GM21367 (cell line): Measurements from ENCODE around the gene MAJIN.

Source experiments
- ATAC-seq: cut with Tn5 transposase; IDR thresholded peaks from one replicate; pipeline ENCODE4 v1.9.1; 2021; ENCODE audit not compliant: unreplicated experiment

The MAJIN gene

DNA sequence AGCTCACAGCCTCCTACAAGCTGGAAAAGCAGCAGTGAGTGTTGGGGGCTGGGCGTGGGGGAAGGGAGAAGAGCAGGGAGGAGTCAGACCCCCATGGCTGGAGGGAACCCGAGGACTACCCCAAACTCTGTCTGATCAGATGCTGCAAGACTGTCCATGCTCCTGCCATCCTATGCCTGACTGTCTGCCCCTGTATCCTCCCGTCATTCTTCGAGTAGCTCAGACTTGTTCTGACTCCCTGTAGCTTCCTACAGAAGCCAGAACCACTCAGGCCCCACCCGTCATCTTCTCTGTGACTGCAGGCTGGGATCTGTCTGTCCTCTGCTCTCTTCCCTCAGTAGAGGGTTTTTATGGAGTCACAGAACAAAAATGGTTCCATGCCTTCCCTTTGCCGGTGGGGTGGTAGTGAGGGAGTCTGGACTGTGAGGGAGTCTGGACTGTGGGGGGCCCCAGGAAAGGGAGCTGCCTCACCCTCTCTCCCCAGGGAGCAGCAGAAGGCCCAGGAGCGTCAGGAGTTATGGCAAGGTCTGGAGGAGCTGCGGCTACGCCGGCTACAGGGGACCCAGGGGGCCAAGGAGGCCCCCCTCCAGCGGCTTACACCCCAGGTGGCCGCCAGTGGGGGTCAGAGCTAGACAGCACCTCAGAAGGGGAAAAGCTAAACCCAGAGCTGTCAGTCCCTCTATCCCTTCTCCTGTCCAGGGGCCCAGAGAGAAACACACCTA, 38.5 kb downstream of the MAJIN start:
- ATAC-seq, result no peak

DNA sequence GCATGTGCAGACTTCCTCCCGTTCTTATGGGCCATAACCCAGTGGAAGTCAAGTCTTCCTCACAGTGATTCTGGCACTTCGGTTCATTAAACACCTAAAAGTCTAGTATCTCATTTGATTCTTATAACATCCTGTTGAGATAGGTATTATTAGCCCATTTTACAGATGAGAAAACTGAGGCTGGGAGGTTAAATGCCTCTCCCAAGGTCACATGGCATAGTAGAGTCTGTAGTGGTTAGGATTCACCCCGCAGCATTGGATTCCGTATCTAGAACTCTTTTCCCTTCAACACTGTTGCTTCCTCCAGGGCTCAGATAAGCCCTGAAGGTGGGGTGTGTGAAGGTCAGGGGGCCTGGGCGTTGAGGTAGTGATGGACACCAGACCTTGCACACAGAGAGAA, 39.6 kb downstream of the MAJIN start:
- no peak for ATAC-seq

DNA sequence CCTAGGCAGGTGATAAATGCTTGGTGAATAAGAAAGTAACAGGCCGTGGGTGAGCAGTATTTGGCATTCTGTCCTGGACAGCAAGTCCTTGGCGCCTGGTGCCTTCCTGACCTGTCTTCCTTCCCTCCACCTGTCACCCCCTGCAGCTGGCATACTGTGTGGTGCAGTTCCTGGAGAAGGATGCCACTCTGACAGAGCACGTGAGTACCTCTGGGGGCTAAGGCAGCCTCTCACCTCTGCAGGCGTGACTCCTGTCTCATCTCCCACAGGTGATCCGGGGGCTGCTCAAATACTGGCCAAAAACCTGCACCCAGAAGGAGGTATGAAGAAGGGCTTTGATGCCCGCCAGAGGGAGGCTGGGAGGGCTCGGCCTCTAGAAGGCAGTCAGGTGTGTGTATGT, 40.6 kb downstream of the MAJIN start:
- no peak for ATAC-seq

DNA sequence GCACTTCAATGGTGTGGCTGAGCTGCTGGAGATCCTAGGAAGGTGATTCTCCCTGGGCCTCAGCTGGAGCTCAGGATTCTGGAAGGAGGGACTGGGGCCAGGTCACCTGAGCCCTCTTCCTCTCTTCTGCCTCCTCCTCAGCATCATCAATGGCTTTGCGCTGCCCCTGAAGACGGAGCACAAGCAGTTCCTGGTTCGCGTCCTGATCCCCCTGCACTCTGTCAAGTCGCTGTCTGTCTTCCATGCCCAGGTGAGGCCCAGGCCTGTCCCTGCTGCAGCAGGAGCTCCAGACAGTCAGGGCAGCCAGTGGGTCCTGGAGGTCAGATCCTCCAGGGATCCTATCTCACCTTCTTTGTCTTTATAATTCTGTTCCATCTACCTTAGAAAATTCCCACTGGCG, 41.6 kb downstream of the MAJIN start:
- ATAC-seq, result no peak

DNA sequence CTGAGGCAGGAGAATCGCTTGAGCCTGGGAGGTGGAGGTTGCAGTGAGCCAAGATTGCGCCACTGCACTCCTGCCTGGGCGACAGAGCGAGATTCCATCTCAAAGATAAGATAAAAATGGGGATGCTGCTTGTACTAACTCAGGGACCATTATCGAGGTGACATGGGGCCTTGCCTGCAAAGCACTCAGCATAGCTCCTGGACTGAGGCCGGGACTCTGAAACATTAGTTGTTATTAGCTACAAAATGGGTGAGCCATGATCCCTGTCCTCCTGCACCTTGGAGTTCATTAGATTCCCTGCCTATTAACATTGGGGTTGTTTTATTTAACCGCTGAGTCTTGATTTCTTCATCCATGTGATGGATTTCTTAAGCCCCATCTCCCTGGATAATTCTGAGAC, 42.3 kb downstream of the MAJIN start:
- no peak for ATAC-seq

DNA sequence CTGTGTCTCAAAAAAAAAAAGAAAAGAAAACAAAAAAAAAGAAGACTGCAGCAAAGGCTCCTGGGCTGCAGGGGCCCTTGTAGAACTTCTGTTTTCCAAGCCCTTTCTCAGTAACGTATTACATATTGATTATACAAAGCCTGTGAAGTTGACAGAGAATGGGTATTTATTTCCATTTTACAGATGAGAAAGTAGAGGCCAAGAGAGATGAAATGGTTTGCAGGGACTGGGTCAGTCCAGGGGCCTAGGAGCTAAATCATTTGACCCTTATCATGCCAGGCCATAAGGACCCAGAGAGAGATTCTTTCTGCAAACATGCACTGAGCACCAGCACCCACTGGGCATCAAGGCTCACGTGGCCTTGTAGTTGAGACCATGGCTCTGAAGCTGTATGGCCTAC, 43.0 kb downstream of the MAJIN start:
- ATAC-seq, result no peak

DNA sequence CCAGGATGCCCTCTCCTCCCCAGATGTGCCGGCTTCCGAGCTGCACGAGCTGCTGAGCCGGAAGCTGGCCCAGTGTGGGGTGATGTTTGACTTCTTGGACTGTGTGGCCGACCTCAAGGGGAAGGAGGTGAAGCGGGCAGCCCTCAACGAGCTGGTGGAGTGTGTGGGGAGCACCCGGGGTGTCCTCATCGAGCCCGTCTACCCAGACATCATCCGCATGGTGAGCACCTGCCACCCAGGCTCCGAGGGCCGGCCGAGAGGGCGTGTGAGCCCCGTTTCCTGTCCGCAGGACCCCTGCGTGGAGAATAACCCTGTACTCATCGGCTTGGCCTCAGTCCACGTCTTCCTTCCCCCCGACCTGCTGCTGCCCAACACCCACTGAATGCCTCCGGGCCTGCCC, 45.2 kb downstream of the MAJIN start:
- no peak for ATAC-seq

DNA sequence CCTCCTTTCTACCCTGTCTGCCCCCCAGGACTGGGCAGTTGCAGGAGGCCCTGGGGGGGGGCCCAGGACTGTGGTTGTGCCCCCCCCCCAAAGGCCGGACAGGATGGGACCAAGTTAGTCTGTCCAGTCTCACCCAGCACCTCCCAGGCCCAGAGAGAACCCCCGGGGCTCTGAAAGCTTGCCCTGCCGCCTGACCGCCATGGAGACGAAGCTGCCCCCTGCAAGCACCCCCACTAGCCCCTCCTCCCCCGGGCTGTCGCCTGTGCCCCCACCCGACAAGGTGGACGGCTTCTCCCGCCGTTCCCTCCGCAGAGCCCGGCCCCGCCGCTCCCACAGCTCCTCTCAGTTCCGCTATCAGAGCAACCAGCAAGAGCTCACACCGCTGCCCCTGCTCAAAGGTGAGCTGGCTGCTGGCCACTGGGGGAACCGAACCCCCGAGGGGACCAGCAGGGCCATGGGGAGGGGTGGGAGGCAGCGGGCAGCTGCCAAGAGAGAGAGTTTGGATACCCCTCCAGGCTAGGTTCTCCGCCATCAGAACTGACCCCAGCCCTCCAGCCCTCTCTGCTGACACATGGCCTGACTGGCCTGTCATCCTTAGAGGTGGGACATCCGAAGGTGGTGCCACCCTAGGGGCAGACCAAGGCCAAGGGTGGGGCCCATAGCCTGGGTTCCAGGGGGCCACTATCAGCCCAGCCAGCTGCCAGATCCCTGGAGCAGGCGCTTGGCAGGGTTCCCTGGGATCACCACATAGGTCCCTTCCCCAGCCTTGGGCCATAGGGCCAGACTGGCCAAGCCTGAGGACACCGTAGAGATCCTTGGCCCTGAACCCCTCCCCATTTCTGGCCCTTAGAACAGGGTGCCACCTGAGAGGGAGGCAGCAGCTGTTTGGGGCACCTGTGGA, 46.1 kb downstream of the MAJIN start:
- no peak for ATAC-seq

DNA sequence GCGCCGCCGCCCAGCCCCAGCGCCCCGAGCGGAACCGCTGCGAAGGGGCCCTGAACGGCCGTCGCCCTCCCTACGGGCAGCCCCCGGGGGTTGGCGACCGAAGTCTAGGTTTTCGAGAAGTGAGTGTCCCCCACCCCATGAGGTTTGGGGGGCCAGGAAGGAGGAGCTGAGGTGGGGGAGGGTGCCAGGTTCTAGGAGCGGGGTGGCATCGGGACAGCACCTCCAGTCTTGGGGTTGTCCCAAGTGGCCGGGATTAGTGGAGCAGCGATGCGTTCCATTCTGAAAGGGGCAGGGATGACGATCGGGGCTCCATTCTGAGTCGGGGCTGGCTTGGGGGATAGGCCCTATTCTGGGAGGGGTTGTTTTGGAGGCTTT, 47.0 kb downstream of the MAJIN start:
- ATAC-seq, result no peak

DNA sequence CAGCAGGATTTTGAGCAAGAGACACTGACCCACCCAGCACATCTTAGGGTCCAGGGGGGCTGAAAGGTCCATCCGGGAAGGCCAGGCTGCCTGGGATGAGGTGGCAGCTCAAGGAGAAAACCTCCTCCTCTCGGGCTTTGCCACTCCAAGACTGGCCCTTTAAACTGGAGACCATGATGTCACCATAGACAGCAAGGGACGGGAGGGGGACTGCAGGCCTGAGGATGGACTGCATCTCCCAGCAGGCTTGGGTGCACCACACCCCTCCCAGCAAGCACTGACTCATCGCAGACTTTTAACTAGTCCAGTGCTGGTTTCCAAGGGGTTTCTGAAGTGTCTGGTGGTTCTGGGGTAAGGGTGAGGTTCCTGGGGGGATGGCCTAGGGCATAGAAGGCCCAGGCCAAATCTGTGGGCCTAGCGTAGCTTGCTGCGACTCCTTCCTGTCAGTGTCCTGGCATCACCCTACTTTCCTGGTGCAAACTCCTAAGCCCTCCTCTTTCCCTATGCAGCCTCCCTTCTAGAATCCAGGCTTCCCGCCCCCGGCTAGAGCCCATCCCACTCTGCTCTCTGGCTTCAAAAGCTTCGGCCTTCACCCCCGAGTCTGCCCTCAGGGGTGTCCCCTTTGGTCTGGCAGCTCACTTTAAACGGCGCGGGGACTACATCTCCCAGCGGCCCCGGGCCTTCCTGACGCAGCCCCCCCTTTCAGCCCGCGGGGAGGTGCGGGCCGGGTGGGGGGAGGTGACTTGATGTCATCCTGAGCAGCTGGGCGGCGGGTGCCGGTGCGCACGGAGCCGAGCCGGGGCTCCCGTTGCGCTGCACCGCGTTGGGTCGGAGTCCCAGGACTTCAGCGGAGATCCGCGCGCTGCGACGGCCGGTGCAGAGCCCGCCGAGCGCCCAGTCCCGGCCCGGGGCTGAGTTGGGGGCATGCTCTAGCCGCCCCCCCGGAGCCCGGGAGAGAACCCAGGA, 47.7 kb downstream of the MAJIN start, which contains the start of gene PPP2R5B:
TSS of gene PPP2R5B (plus strand) at position 746 of the 966 bp plus-strand sequence. CDS start 1,046 bp downstream, outside the sequence.
- ATAC-seq, result peak; percentile 59

DNA sequence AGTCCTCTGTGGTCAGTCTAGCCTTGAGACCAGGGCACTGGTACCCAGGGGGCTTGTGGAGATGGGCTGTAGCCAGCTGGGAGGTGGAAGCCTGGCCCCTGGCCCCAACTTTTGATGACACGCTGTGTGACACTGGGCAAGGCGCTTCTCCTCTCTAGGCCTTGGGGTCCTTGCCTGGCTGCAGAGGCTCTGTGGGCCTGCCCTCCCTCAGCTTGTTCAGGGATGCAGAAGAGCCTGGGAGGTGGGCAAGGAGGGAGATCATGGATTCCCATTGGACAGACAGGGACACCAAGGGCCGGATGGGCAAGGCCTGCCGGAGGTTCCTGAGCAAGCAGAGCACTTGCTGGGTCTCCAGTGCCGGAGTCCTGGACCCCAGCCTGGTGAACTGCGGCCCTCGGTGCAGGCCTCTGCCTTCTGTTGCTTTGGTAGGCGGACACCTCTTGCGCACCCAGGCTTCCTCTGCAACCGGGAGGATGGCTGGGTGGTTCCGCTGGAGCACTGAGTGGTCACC, 48.7 kb downstream of the MAJIN start:
- ATAC-seq, result no peak

DNA sequence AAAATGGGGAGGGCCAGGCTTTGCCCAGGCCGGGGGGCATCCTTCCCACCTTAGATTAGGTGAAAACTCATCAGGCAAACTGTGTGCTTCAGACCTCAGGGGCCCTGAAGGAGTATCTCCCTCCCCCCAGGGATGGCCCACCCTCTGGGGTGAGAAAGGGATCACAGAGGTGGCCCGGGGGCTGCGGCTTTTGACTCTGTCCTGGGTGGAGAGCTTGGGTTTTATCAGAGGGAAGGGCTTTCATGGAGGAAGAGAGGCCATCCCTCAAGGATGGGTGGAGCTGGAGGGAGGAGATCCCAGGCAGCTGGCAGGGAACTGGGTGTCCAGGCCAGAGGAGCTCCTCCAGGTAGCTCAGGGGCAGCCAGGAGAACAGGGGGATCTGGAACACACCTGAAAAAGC, 50.5 kb downstream of the MAJIN start:
- ATAC-seq, result no peak

DNA sequence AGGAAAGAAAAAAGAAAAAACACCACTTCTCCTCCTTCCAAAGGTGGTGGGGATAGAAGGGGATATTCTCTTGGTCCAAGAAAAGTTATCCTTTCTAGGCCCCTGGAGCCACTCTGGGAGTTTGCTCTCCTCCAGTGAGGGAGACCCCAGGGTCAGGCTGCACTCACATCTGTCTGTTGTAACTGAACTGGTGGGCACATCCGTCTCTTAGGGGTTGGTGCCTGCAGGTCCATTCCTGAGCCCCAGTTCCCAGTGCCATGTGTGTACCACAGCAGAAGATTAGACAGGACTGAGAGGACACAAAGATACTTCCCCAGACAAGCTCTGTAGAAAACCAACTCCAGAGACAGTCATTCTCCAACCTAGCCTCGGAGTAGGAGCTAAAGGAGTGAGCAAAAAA, 51.8 kb downstream of the MAJIN start:
- ATAC-seq, result no peak

DNA sequence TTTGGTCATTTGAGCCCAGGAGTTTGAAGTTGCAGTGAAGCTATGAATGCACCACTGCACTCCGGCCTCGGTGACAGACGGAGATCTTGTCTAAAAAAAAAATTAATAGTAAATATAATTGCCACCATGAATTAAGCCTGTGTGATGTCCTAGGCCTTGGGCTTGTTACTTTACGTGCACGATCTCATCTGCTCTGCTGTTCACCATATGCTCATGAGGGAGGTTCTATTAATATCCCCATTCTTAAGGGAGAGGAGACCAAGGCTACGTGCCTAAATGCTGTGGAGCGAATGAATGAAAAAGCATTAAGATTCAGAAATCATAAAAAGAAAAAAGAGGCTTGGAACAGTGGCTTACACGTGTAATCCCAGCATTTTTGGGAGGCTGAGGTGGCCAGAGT, 52.3 kb downstream of the MAJIN start:
- no peak for ATAC-seq

DNA sequence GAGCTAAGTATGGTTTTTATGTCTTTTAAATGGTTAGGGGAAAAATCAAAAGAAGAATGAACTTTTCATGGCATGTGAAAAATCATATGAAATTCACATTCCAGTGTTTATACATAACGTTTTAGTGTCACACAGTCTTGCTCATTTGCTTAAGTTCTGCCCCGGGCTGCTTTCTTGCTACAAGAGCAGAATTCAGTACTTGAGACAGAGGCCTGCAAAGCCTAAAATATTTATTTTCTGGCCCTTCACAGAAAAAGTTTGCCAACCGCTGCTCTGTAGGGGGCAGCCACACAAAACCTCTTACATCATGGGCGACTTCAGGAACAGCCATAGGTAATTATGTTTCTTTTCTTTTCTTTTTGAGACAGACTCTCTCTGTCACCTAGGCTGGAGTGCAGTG, 53.9 kb downstream of the MAJIN start:
- ATAC-seq, result no peak

DNA sequence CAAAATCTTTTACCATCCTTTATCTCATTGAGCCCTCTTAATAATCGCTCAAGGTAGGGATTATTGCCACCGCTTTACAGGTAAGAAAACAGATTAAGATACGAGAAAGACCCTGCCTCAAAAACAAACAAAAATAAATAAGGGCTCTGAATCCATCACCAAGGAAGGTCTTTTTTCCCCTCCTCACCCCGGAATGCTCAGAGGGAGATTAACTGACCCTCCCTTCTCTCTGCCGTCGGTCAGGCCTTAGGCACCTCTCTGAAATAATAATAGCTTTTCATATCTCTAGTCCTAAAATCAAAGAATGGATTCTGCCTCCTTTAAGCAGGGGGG, 54.3 kb downstream of the MAJIN start:
- no peak for ATAC-seq

DNA sequence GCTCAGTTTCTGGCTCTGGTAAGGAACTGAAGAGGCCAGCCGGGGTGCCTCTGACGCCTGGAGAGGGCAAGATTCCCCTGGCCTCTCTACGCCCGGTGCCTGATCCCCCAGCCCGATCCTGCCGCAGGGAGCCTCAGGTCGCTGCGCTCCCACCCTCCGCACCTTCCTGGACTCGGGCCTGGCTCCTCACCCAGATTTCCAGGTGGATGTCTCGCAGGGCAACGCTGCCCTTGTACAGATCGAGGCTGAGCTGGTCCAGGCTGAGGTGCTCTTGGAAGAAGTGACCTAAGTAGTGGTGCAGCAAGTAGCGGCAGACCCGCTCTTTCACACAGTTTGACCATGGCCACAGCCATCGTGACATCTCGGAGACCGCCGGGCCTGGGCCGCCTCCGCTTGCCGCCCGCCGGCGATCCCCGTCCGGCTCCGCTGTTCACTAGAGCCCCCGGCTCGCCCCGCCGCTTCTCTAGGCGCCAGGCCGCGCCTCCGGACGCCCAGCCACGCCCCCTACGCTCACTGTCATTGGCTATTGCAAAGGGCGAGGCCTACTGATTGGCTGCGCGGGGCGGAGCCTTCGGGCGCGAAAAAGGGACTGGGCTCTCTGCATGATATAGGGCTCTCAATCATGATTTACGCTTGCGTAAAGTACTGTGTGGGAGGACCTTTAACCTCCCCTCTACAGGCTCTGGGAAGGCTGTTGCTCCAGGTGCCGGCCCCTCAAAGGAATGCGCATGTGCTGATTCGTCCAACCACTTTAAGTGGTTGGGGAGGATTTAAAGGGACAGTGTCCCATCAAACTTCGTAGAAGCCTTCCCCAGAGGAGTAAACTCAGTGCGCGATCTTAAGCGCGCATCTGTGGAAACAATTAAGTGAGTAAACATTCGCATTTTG, 54.9 kb downstream of the MAJIN start, which contains the start of gene ATG2A:
TSS of gene ATG2A (minus strand) at position 435 of the 888 bp plus-strand sequence. CDS start at position 361, 74 bp downstream.
- peak; percentile 87 for ATAC-seq

DNA sequence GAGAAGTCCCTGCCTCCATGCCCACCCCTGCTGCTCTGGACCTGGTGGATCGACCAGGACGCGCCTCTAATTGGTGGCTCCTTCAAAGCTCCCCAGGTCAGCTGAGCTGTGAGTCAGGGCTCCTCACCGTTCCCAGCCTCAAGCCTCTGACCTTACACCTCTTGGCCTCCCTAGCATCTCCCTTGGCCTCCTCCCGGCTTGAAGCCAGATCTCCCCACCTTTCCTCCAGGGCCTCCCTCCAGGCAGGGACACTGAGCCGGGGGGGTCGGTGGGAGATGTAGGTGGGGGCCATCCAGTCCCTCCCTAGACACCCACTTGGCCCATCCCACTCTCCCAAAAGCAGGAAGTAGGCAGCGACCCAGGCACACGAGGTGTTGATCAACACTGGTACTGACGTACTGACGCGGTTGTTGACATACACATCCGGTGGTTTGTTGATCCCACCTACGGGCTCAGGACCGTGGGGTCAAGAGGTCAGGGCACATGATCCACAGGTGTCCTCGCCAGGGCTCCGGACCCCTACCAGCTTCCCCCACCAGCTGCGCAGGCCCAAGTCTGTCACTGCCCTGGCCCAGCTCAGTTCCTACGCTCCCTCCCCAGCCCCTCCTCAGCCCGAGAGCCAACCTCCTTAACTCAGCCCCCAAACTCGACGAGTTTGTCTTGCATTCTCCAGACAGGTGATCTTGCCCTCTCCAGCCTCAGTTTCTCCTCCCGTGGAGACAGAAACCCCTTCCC, 55.7 kb downstream of the MAJIN start:
- no peak for ATAC-seq

DNA sequence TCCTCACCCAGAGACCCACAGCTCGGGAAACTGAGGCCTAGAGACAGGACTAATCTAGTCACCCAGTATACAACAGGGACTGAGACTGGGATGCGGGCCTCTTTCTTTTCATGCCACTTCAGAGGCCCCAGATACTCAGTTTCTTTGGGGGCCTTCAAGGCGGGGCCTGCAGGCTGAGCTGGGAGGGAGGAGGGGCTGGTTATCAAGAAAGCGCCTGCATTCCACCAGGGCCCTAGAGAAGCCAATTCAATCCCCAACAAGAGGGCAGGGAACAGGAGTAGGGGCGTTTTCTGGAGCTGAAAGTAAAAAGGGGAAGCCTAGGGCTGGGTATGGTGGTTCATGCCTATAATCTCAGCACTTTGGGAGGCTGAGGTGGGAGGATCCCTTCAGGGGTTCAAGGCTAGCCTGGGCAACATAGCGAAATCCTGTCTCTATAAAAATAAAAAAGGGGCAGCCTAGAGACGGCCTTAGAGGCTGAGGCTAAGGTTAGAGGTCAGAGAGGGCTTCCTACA, 56.5 kb downstream of the MAJIN start:
- no peak for ATAC-seq
